Left ventricle myocardium superior (tissue), 1 donor: ENCODE results near the gene FAM131C. TPM values are rescaled to one million over a fixed set of nuclear protein-coding genes. Genes with fewer than 3 reads are reported as not detected.

Experiments
- ATAC-seq: fragments of 200-7000 bp; cut with Tn5 transposase; one replicate; pipeline ENCODE4 v1.9.1; 2020; ENCODE audit warnings: mild to moderate bottlenecking, moderate library complexity
- DNase-seq: peaks from one replicate; pipeline ENCODE4 v3.0.0-alpha.2; 2020
- intact Hi-C: fragments of 100-400 bp; cut with micrococcal nuclease; formaldehyde crosslinking; loops from one replicate; pipeline ENCODE4 v1.11.0; 2022
- total RNA-seq: library from RNA; stranded (reverse); fragmentation: NEBNext Ultra II Directional; extraction: Animal tissue kit (Norgen Biotek cat#: 25700); gene quantifications from one replicate; pipeline ENCODE4 v1.2.1, GENCODE V29; 2021
- donor health status: DM: no; HTN: yes; CAD: no; lungs with severe emphysema.

FAM131C gene
- total RNA-seq, 1 donor from 2014 or later = 3.7 TPM

- intact Hi-C loops = no loop called here
- peak; percentile 42 for ATAC-seq
Measured at GRCh38 chr1:16013220-16013907, 60.1 kb downstream of the FAM131C start.

GRCh38 chr1:16012590-16013219 is 60.7 kb downstream of the FAM131C start:
- ATAC-seq = peak; percentile 40
- peak; percentile 90 for DNase-seq
- intact Hi-C loops = no loop called here

More at GRCh38 chr1:16013220-16013907, 60.1 kb downstream of the FAM131C start:
- DNase-seq = peak; percentile 88

GRCh38 chr1:16011936-16012589 is 61.4 kb downstream of the FAM131C start:
- peak; percentile 28 for DNase-seq
- no peak for ATAC-seq
- intact Hi-C loops = no loop called here

- intact Hi-C loops = no loop called here
- DNase-seq = no peak
Measured at GRCh38 chr1:16010837-16011236, 62.6 kb downstream of the FAM131C start.

GRCh38 chr1:16009678-16010077 is 63.8 kb downstream of the FAM131C start:
- DNase-seq (peak; percentile 25), ATAC-seq (no peak)
- intact Hi-C loops = loop anchor here (10.0 kb wide), 1 partner anchor 45 kb away; no protein-coding TSS in a partner anchor

More at GRCh38 chr1:16010837-16011236, 62.6 kb downstream of the FAM131C start:
- no peak for ATAC-seq

GRCh38 chr1:16009030-16009460 is 64.4 kb downstream of the FAM131C start:
- intact Hi-C loops = loop anchor here (10.0 kb wide), 1 partner anchor 46 kb away; no protein-coding TSS in a partner anchor
- DNase-seq (peak; percentile 85), ATAC-seq (peak; percentile 2)

Other genes with a start within 250 kb of the FAM131C start
- 20.5 TPM for gene SPEN, start 225.9 kb downstream of the FAM131C start, total RNA-seq
- gene ZBTB17, start 97.5 kb downstream of the FAM131C start, total RNA-seq = 27.3 TPM
- gene SRARP, start 69.4 kb downstream of the FAM131C start, total RNA-seq = 0.84 TPM
- gene HSPB7, start 55.6 kb downstream of the FAM131C start, total RNA-seq = 3,996 TPM
- 0.15 TPM for gene CLCNKA, start 51.6 kb downstream of the FAM131C start, total RNA-seq
- gene CLCNKB, start 29.9 kb downstream of the FAM131C start, total RNA-seq = 2.1 TPM
- gene EPHA2, start 82.4 kb upstream of the FAM131C start, total RNA-seq = 7.6 TPM
- gene ARHGEF19, start 139.0 kb upstream of the FAM131C start, total RNA-seq = 2.0 TPM
- 9.7 TPM for gene CPLANE2, start 163.5 kb upstream of the FAM131C start, total RNA-seq